OCI-LY3 (cell line): ENCODE results near the gene CD59.

Source experiments
- EZH2phosphoT487 ChIP-seq: fragments of 200-600 bp; shearing (Covaris generic); IDR thresholded peaks from 2 replicates; pipeline ENCODE4 v1.6.1; 2018; ENCODE audit warnings: antibody characterized with exemption, mixed run types, low read depth
- TF ChIP-seq, protein P1 (sequence below): fragments of 200-600, 300-600 bp; sonication (generic); IDR thresholded peaks from 2 replicates; pipeline ENCODE4 v1.5.1; 2014; ENCODE audit warnings: antibody characterized with exemption, low read length, low read depth

DNA sequence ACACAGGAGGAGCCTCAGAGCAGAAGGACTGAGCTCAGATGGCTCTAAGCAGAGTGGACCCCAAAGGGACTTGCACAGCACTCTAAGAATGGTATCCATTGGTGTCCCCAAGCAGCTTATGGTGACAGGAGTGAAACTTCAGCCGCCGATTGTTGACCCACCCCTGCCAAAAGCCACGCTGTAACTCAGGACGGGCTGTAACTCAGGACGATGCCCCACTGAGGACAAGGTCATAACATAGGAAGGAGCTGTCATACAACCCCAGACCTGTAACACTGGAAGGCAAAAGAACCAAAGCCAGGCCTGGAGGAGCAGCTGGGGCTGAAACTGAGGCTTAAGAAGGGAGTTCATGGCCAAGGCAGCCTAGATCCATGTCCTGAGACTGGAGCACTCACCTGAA lies 14.2 kb downstream of the CD59 start:
- TF ChIP-seq, protein P1, sequence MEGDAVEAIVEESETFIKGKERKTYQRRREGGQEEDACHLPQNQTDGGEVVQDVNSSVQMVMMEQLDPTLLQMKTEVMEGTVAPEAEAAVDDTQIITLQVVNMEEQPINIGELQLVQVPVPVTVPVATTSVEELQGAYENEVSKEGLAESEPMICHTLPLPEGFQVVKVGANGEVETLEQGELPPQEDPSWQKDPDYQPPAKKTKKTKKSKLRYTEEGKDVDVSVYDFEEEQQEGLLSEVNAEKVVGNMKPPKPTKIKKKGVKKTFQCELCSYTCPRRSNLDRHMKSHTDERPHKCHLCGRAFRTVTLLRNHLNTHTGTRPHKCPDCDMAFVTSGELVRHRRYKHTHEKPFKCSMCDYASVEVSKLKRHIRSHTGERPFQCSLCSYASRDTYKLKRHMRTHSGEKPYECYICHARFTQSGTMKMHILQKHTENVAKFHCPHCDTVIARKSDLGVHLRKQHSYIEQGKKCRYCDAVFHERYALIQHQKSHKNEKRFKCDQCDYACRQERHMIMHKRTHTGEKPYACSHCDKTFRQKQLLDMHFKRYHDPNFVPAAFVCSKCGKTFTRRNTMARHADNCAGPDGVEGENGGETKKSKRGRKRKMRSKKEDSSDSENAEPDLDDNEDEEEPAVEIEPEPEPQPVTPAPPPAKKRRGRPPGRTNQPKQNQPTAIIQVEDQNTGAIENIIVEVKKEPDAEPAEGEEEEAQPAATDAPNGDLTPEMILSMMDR = no peak
- TF ChIP-seq EZH2phosphoT487 = no peak
